ENCODE results near the gene GALNT14. TPM values are rescaled to one million over a fixed set of nuclear protein-coding genes. Genes with fewer than 3 reads are reported as not detected.

The GALNT14 gene
- total and polyA plus RNA-seq, 10 of the 15 experiments (the other 5 are each of a cell fraction or from before 2014, with no cell fraction given) = 3.7 to 17.8 (median 6.0) TPM

GRCh38 chr2:31140151-31140550 is 1.9 kb upstream of the GALNT14 start:
- Histone ChIP-seq H3K9ac (ENCODE audit: control insufficient read depth, insufficient read depth, low read length) (no peak overlapping the region), H3K4me3 (no peak overlapping the region), H3K4me1 (ENCODE audit: control insufficient read depth, insufficient read depth, low read length) (no peaks in the 10 kb centered on the region; the same call in 1 of the 2 replicates), H3K36me3 (ENCODE audit: control insufficient read depth in 2 of 2, insufficient read depth in 2 of 2, low read length in 1 of 2) (no peaks in the 10 kb centered on the region), H3K27me3 (replicated peaks in 1 of 2; ENCODE audit: control insufficient read depth in 2 of 2, insufficient read depth in 2 of 2, low read length in 1 of 2) (peaks cover 2 to 27% of the 10 kb centered on the region in 2 experiments), H3K79me2 (ENCODE audit: control insufficient read depth, insufficient read depth, low read length) (no peaks in the 10 kb centered on the region), H3K4me2 (ENCODE audit: control insufficient read depth, insufficient read depth) (no peak overlapping the region), H4K20me1 (ENCODE audit: control insufficient read depth, insufficient read depth) (no peaks in the 10 kb centered on the region), H3K27ac (ENCODE audit: control insufficient read depth, insufficient read depth) (no peak overlapping the region), H3K9me3 (replicated peaks; ENCODE audit: control insufficient read depth, insufficient read depth, low read length) (no peaks in the 10 kb centered on the region), H2AFZ (ENCODE audit: control insufficient read depth, low read depth, low read length) (no peak overlapping the region)
- ChIA-PET POLR2A (no interaction called here), CTCF (interaction anchor here (1.0 to 2.8 kb wide), 3 partner anchors 16 to 429 kb away, joined by 3 to 7 read pairs (median 3); no protein-coding TSS in a partner anchor), RAD21 (ENCODE audit: unreplicated experiment) (interaction anchor here (1.5 kb wide), 1 partner anchor 179 kb away, joined by 3 read pairs; no protein-coding TSS in a partner anchor), SMC1A (ENCODE audit: uncharacterized antibody, unreplicated experiment) (interaction anchor here (0.7 to 1.3 kb wide), 3 partner anchors 16 to 179 kb away, joined by 3 to 5 read pairs (median 3); no protein-coding TSS in a partner anchor)
- no peak for FAIRE-seq
- 54% methylated on average over 8 of the region's 8 CpGs for WGBS (ENCODE audit: insufficient coverage, insufficient replicate concordance, low lambda C conversion rate, missing lambda C conversion rate)
- BruUV-seq (replicated peaks) = no TSS peak
- DNase-seq (ENCODE audit: low read depth, low spot score) = no peak
- in situ Hi-C loops (cut with MboI) = no loop called here
- no peak for TF ChIP-seq ZNF207 (IDR thresholded peaks at IDR 0.05; ENCODE audit: borderline replicate concordance)
- TF ChIP-seq, protein P1, sequence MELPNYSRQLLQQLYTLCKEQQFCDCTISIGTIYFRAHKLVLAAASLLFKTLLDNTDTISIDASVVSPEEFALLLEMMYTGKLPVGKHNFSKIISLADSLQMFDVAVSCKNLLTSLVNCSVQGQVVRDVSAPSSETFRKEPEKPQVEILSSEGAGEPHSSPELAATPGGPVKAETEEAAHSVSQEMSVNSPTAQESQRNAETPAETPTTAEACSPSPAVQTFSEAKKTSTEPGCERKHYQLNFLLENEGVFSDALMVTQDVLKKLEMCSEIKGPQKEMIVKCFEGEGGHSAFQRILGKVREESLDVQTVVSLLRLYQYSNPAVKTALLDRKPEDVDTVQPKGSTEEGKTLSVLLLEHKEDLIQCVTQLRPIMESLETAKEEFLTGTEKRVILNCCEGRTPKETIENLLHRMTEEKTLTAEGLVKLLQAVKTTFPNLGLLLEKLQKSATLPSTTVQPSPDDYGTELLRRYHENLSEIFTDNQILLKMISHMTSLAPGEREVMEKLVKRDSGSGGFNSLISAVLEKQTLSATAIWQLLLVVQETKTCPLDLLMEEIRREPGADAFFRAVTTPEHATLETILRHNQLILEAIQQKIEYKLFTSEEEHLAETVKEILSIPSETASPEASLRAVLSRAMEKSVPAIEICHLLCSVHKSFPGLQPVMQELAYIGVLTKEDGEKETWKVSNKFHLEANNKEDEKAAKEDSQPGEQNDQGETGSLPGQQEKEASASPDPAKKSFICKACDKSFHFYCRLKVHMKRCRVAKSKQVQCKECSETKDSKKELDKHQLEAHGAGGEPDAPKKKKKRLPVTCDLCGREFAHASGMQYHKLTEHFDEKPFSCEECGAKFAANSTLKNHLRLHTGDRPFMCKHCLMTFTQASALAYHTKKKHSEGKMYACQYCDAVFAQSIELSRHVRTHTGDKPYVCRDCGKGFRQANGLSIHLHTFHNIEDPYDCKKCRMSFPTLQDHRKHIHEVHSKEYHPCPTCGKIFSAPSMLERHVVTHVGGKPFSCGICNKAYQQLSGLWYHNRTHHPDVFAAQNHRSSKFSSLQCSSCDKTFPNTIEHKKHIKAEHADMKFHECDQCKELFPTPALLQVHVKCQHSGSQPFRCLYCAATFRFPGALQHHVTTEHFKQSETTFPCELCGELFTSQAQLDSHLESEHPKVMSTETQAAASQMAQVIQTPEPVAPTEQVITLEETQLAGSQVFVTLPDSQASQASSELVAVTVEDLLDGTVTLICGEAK (IDR thresholded peaks at IDR 0.05; ENCODE audit: borderline replicate concordance) = no peak
- TF ChIP-seq CREM (IDR thresholded peaks at IDR 0.05; ENCODE audit: low read depth) = no peak
- TF ChIP-seq ETV6 (conservative IDR thresholded peaks at IDR 0.05 in 1 of 2, IDR thresholded peaks at IDR 0.05 in 1 of 2; ENCODE audit: borderline replicate concordance in 1 of 2, low read depth in 1 of 2) = no peak
- TF ChIP-seq NFYB (IDR thresholded peaks at IDR 0.05; ENCODE audit: insufficient read depth, low read depth, low read length) = no peak
- no peak for TF ChIP-seq BHLHE40 (IDR thresholded peaks at IDR 0.05; ENCODE audit: borderline replicate concordance in 1 of 2, low read depth in 2 of 2, low read length in 1 of 2)
- TF ChIP-seq ZNF274 (IDR thresholded peaks at IDR 0.05; ENCODE audit: insufficient read depth, insufficient read length) = no peak
- TF ChIP-seq RAD21 (IDR thresholded peaks at IDR 0.05; ENCODE audit: insufficient read depth, low read depth, low read length) = no peak
- no peak for TF ChIP-seq YY1 (IDR thresholded peaks at IDR 0.05; ENCODE audit: low read depth, low read length)
- no peak for TF ChIP-seq HDGF (IDR thresholded peaks at IDR 0.05)
- no peak for TF ChIP-seq STAT1 (conservative IDR thresholded peaks at IDR 0.05)
- no peak for TF ChIP-seq MXI1 (IDR thresholded peaks at IDR 0.05; ENCODE audit: low read depth, low read length)
- TF ChIP-seq HDAC2 (IDR thresholded peaks at IDR 0.05) = no peak
- no peak for ATAC-seq
- intact Hi-C loops (cut with micrococcal nuclease; ENCODE audit: unreplicated experiment) = no loop called here
